Left lung (tissue), 10 donors: ENCODE data around the gene GALNTL6. TPM values are rescaled to one million over a fixed set of nuclear protein-coding genes. Genes with fewer than 3 reads are reported as not detected.

Source experiments
- ATAC-seq: fragments of 200-7000 bp; cut with Tn5 transposase; one replicate; pipeline ENCODE4 v1.9.1; 2020; ENCODE audit warnings: moderate library complexity
- DNase-seq, 4 donors: peaks; one replicate each; pipeline ENCODE4 v3.0.0-alpha.2; 2013 to 2020
- H3K27ac ChIP-seq, 2 donors: fragments of 200-600 bp; sonication (generic) in 1 of 2; one replicate each; pipeline versions ENCODE4 v1.5.0 to v1.8.0; 2020 to 2021
- H3K27me3 ChIP-seq, 2 donors: fragments of 200-600 bp; sonication (generic) in 1 of 2; one replicate each; pipeline versions ENCODE4 v1.5.0 to v1.8.0; 2020 to 2021
- H3K36me3 ChIP-seq, 2 donors: fragments of 200-600 bp; sonication (generic) in 1 of 2; one replicate each; pipeline versions ENCODE4 v1.5.0 to v1.8.0; 2020 to 2021
- H3K4me1 ChIP-seq, 2 donors: fragments of 200-600 bp; one replicate each; pipeline ENCODE4 v1.8.0; 2021
- H3K4me3 ChIP-seq, 2 donors: fragments of 200-600 bp; sonication (generic) in 1 of 2; one replicate each; pipeline versions ENCODE4 v1.5.0 to v1.8.0; 2020 to 2021; ENCODE audit warnings: mild to moderate bottlenecking in 1 of 2
- H3K9me3 ChIP-seq, 2 donors: fragments of 200-600 bp; sonication (generic) in 1 of 2; one replicate each; pipeline versions ENCODE4 v1.5.0 to v1.8.0; 2020 to 2021
- CTCF ChIP-seq, 2 donors: fragments of 200-600 bp; sonication (generic) in 1 of 2; IDR thresholded peaks; one replicate each; pipeline versions ENCODE4 v1.5.0 to v1.8.0; 2021; ENCODE audit warnings: antibody characterized with exemption in 2 of 2
- intact Hi-C, 2 donors: fragments of 100-400 bp; cut with DNase I; formaldehyde crosslinking; loops; one replicate each; pipeline versions ENCODE4 v1.11.2 to v1.14.2; 2022
- polyA plus RNA-seq, 6 donors: library from polyadenylated mRNA; unstranded; fragments of 120-200 nt; gene quantifications; one replicate each; pipeline ENCODE4 v1.2.1, GENCODE V29; 2013; ENCODE audit not compliant: insufficient read length in 6 of 6
- total RNA-seq, 2 donors: library from RNA; stranded (reverse); fragmentation: NEBNext Ultra II Directional; extraction: Animal tissue kit (Norgen Biotek cat#: 25700); gene quantifications; one replicate each; pipeline ENCODE4 v1.2.1, GENCODE V29; 2021
- donor health status: DM: no; HTN: yes; CAD: no.
- donor health status: DM: no; HTN: no; CAD: no.

The GALNTL6 gene
- total and polyA plus RNA-seq, 8 donors = 0.11 to 0.16 (median 0.13) TPM; not detected in 5

- Histone ChIP-seq H3K36me3 (no peaks in the 10 kb centered on the region), H3K4me3 (no peak overlapping the region), H3K27ac (no peak overlapping the region), H3K4me1 (no peaks in the 10 kb centered on the region), H3K9me3 (no peaks in the 10 kb centered on the region), H3K27me3 (no peaks in the 10 kb centered on the region)
- intact Hi-C loops = no loop called here
- no peak for TF ChIP-seq CTCF (IDR thresholded peaks at IDR 0.05)
- ATAC-seq = no peak
- no peak for DNase-seq
Measured at GRCh38 chr4:172270397-172270796, 457.2 kb downstream of the GALNTL6 start.

- no peaks in the 10 kb centered on the region for H3K4me1 ChIP-seq
- TF ChIP-seq CTCF (IDR thresholded peaks at IDR 0.05) = no peak
- DNase-seq (no peak), ATAC-seq (no peak)
- H3K36me3 ChIP-seq = no peaks in the 10 kb centered on the region
- no peak overlapping the region for H3K27ac ChIP-seq
- no peaks in the 10 kb centered on the region for H3K27me3 ChIP-seq
- H3K9me3 ChIP-seq = no peaks in the 10 kb centered on the region
- no peak overlapping the region for H3K4me3 ChIP-seq
- intact Hi-C loops = no loop called here
Measured at GRCh38 chr4:172287117-172287516, 473.9 kb downstream of the GALNTL6 start.

GRCh38 chr4:172305698-172306097 lies 492.5 kb downstream of the GALNTL6 start:
- intact Hi-C loops = no loop called here
- Histone ChIP-seq H3K27ac (no peak overlapping the region), H3K4me1 (no peaks in the 10 kb centered on the region), H3K36me3 (no peaks in the 10 kb centered on the region), H3K4me3 (no peak overlapping the region), H3K9me3 (peaks cover 0 to 12% of the 10 kb centered on the region in 2 donors), H3K27me3 (no peaks in the 10 kb centered on the region)
- ATAC-seq (no peak), DNase-seq (no peak)
- no peak for TF ChIP-seq CTCF (IDR thresholded peaks at IDR 0.05)

GRCh38 chr4:172308078-172308477 lies 494.9 kb downstream of the GALNTL6 start:
- H3K36me3 ChIP-seq = no peaks in the 10 kb centered on the region
- intact Hi-C loops = no loop called here
- H3K9me3 ChIP-seq = peaks cover 0 to 8% of the 10 kb centered on the region in 2 donors
- no peak overlapping the region for H3K4me3 ChIP-seq
- DNase-seq = no peak
- H3K27ac ChIP-seq = no peak overlapping the region
- no peak for ATAC-seq
- TF ChIP-seq CTCF (IDR thresholded peaks at IDR 0.05) = no peak
- H3K4me1 ChIP-seq = no peaks in the 10 kb centered on the region
- no peaks in the 10 kb centered on the region for H3K27me3 ChIP-seq

GRCh38 chr4:172311682-172312081 lies 498.5 kb downstream of the GALNTL6 start:
- H3K36me3 ChIP-seq = no peaks in the 10 kb centered on the region
- no peak overlapping the region for H3K27ac ChIP-seq
- peaks cover 0 to 8% of the 10 kb centered on the region in 2 donors for H3K9me3 ChIP-seq
- H3K27me3 ChIP-seq = no peaks in the 10 kb centered on the region
- intact Hi-C loops = no loop called here
- H3K4me3 ChIP-seq = no peak overlapping the region
- DNase-seq = no peak
- H3K4me1 ChIP-seq = no peaks in the 10 kb centered on the region
- ATAC-seq = no peak
- TF ChIP-seq CTCF (IDR thresholded peaks at IDR 0.05) = no peak
